Neural crest cell (in vitro differentiated cells): ENCODE results near the gene LIMK1. TPM values are rescaled to one million over a fixed set of nuclear protein-coding genes. Genes with fewer than 3 reads are reported as not detected.

Experiments
- DNase-seq: peaks from one replicate; pipeline ENCODE4 v3.0.0; 2021; ENCODE audit warnings: low read depth, mixed read lengths, low spot score
- H3K27ac Mint-ChIP-seq: one replicate; pipeline ENCODE4 v1.8.0; 2021; ENCODE audit warnings: mild to moderate bottlenecking, mixed read lengths; ENCODE audit not compliant: unreplicated experiment
- H3K27me3 Mint-ChIP-seq: 2 replicates; pipeline ENCODE4 v1.8.0; 2021; ENCODE audit warnings: low read depth, mild to moderate bottlenecking, mixed read lengths
- H3K36me3 Mint-ChIP-seq: 2 replicates; pipeline ENCODE4 v1.8.0; 2021; ENCODE audit warnings: low read depth, mild to moderate bottlenecking, mixed read lengths
- H3K4me1 Mint-ChIP-seq: 2 replicates; pipeline ENCODE4 v1.8.0; 2021; ENCODE audit warnings: mixed read lengths
- H3K4me3 Mint-ChIP-seq: one replicate; pipeline ENCODE4 v1.8.0; 2021; ENCODE audit warnings: mild to moderate bottlenecking, mixed read lengths
- H3K9me3 Mint-ChIP-seq: 2 replicates; pipeline ENCODE4 v1.8.0; 2021; ENCODE audit warnings: mixed read lengths
- CTCF ChIP-seq: fragments of 200-600 bp; sonication (generic); conservative IDR thresholded peaks from 2 replicates; pipeline ENCODE4 v1.5.0; 2021; ENCODE audit warnings: antibody characterized with exemption, mild to moderate bottlenecking
- total RNA-seq: library from RNA; stranded (reverse); gene quantifications from 2 replicates; pipeline ENCODE4 v1.2.1, GENCODE V29; 2021

The LIMK1 gene
- total RNA-seq, 1 donor from 2014 or later = 82.1 TPM

DNA sequence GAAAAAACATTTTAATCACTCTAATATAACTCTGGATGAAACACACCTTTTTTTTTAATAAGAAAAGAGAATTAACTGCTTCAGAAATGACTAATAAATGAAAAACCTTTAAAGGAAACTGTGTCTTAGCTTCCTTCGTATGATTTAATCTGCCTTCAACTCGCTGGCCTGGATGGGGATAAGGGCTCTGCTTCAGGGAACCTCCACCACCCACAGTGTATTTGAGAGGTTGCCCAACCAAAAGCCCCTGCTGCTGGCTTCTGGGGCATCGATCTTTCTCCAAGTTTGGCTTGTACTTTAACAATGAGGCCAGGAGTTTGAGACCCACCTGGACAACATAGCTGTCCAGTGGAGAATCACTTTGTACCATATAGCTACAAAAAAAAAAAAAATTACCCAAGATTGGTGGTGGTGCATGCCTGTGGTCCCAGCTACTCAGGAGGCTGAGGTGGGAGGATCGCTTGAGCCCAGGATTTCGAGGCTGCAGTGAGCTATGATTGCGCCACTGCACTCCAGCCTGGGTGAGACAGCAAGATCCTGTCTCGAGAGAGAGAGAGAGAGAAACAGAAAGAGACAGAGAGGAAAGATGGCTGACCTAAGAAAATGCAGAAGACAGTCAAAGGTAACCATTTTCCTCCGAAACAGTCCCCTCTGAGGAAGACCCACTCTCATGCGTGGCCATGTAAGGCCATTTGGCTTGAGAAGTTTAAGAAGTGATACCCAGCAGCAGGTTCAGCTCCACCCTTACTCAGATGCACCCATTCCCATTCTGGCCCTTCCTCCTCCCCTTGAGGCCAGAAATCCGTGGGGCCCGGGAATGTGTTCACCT is 13.6 kb upstream of the LIMK1 start:
- H3K27ac Mint-ChIP-seq = no peak overlapping the region
- no peaks in the 10 kb centered on the region for H3K9me3 Mint-ChIP-seq
- H3K4me1 Mint-ChIP-seq = no peaks in the 10 kb centered on the region
- no peaks in the 10 kb centered on the region for H3K27me3 Mint-ChIP-seq
- no peak for DNase-seq
- no peak overlapping the region for H3K4me3 Mint-ChIP-seq
- H3K36me3 Mint-ChIP-seq = no peaks in the 10 kb centered on the region
- TF ChIP-seq CTCF = no peak

- H3K4me1 Mint-ChIP-seq = no peaks in the 10 kb centered on the region
- no peaks in the 10 kb centered on the region for H3K36me3 Mint-ChIP-seq
- H3K27ac Mint-ChIP-seq = no peak overlapping the region
- no peak for DNase-seq
- H3K27me3 Mint-ChIP-seq = no peaks in the 10 kb centered on the region
- no peaks in the 10 kb centered on the region for H3K9me3 Mint-ChIP-seq
- TF ChIP-seq CTCF = no peak
- H3K4me3 Mint-ChIP-seq = no peak overlapping the region
Measured at GRCh38 chr7:74070619-74070921, 13.0 kb upstream of the LIMK1 start.

- H3K36me3 Mint-ChIP-seq = no peaks in the 10 kb centered on the region
- H3K9me3 Mint-ChIP-seq = no peaks in the 10 kb centered on the region
- no peak for DNase-seq
- TF ChIP-seq CTCF = no peak
- no peaks in the 10 kb centered on the region for H3K27me3 Mint-ChIP-seq
- H3K4me3 Mint-ChIP-seq = no peak overlapping the region
- H3K4me1 Mint-ChIP-seq = no peaks in the 10 kb centered on the region
- H3K27ac Mint-ChIP-seq = no peak overlapping the region
Measured at GRCh38 chr7:74071121-74071520, 12.5 kb upstream of the LIMK1 start.

- no peak for DNase-seq
- H3K4me3 Mint-ChIP-seq = no peak overlapping the region
- H3K4me1 Mint-ChIP-seq = peaks cover 9% of the 10 kb centered on the region
- H3K36me3 Mint-ChIP-seq = no peaks in the 10 kb centered on the region
- no peaks in the 10 kb centered on the region for H3K9me3 Mint-ChIP-seq
- H3K27ac Mint-ChIP-seq = no peak overlapping the region
- TF ChIP-seq CTCF = no peak
- no peaks in the 10 kb centered on the region for H3K27me3 Mint-ChIP-seq
Measured at GRCh38 chr7:74074770-74075169, 8.8 kb upstream of the LIMK1 start.

GRCh38 chr7:74078461-74078860 is 5.1 kb upstream of the LIMK1 start:
- no peak overlapping the region for H3K27ac Mint-ChIP-seq
- no peak for DNase-seq
- no peaks in the 10 kb centered on the region for H3K36me3 Mint-ChIP-seq
- H3K9me3 Mint-ChIP-seq = no peaks in the 10 kb centered on the region
- TF ChIP-seq CTCF = no peak
- no peak overlapping the region for H3K4me3 Mint-ChIP-seq
- H3K27me3 Mint-ChIP-seq = no peaks in the 10 kb centered on the region
- H3K4me1 Mint-ChIP-seq = peaks cover 18% of the 10 kb centered on the region
